Endothelial cell of umbilical vein (primary cell): Measurements from ENCODE around the gene NAGS. TPM values are rescaled to one million over a fixed set of nuclear protein-coding genes. Genes with fewer than 3 reads are reported as not detected.

ENCODE experiments used
- BruUV-seq: library from RNA; stranded (reverse); fragments of 400-500 nt; replicated peaks from 2 replicates; lab custom pipeline; 2021; lab: Mats Ljungman, UMichigan
- CTCF ChIA-PET: fragments of 300-600, 350-600 bp; sonication (Branson Sonifier 250); formaldehyde crosslinking; loops from one replicate; lab custom pipeline; 2021; ENCODE audit warnings: antibody characterized with exemption, inconsistent platforms; lab: Charles Lee
- POLR2A ChIA-PET: fragments of 300-600, 350-600 bp; sonication (Branson Sonifier 250); formaldehyde crosslinking; loops from one replicate; lab custom pipeline; 2021; ENCODE audit warnings: antibody characterized with exemption, inconsistent platforms; lab: Charles Lee
- DNase-seq: peaks from one replicate; pipeline ENCODE4 v3.0.0-alpha.2; 2011; ENCODE audit warnings: low read depth, low spot score
- FAIRE-seq: peaks from 2 replicates; lab custom pipeline; 2011; peaks lifted over from hg19 to GRCh38; lab: Jason Lieb, UNC
- H2AFZ ChIP-seq: 2 replicates; pipeline ENCODE4 v1.6.0; 2012; ENCODE audit warnings: low read depth, low read length, control low read depth, inconsistent platforms
- H3K27ac ChIP-seq: 2 replicates; pipeline ENCODE4 v1.5.1; 2011; ENCODE audit warnings: low read depth, mild to moderate bottlenecking, control low read depth, low read length, moderate library complexity; ENCODE audit not compliant: insufficient read depth
- H3K27me3 ChIP-seq, 2 experiments: 2 replicates each; pipeline versions ENCODE4 v1.6.0 to v1.6.1; 2011; ENCODE audit warnings: low read length in 2 of 2, mixed read lengths in 1 of 2; ENCODE audit not compliant: control insufficient read depth in 2 of 2, insufficient read depth in 2 of 2
- H3K36me3 ChIP-seq, 2 experiments: 2 replicates in 1 of 2; 3 replicates in 1 of 2; pipeline ENCODE4 v1.5.1; 2011; ENCODE audit warnings: low read length in 2 of 2, mild to moderate bottlenecking in 1 of 2, moderate library complexity in 1 of 2; ENCODE audit not compliant: control insufficient read depth in 2 of 2, insufficient read depth in 2 of 2; ENCODE audit errors: extremely low read depth in 1 of 2
- H3K4me1 ChIP-seq: 3 replicates; pipeline ENCODE4 v1.5.1; 2011; ENCODE audit warnings: mild to moderate bottlenecking, low read length; ENCODE audit not compliant: control insufficient read depth, insufficient read depth; ENCODE audit errors: extremely low read depth
- H3K4me2 ChIP-seq: 2 replicates; pipeline ENCODE4 v1.6.1; 2011; ENCODE audit warnings: low read length, control low read depth, mixed read lengths; ENCODE audit not compliant: insufficient read depth
- H3K4me3 ChIP-seq, 3 experiments: fragments of 200-600 bp in 1 of 3; sonication (generic), shearing (Covaris generic) in 1 of 3; replicated peaks in 1 of 3; 2 replicates each; pipeline ENCODE4 v1.5.1; 2011 to 2016; ENCODE audit warnings: control low read depth in 3 of 3, low read length in 3 of 3, mild to moderate bottlenecking in 2 of 3, inconsistent platforms in 1 of 3, low read depth in 1 of 3, moderate library complexity in 1 of 3; ENCODE audit not compliant: insufficient read depth in 1 of 3
- H3K79me2 ChIP-seq: 2 replicates; pipeline ENCODE4 v1.6.0; 2012; ENCODE audit warnings: low read length, inconsistent platforms; ENCODE audit not compliant: control insufficient read depth, insufficient read depth
- H3K9ac ChIP-seq: replicated peaks from 2 replicates; pipeline ENCODE3; 2011; ENCODE audit warnings: low read length, control low read depth; ENCODE audit not compliant: insufficient read depth; ENCODE audit errors: extremely low read depth
- H3K9me1 ChIP-seq: replicated peaks from 3 replicates; pipeline ENCODE4 v1.6.0; 2011; ENCODE audit warnings: mild to moderate bottlenecking, low read length; ENCODE audit not compliant: control insufficient read depth, insufficient read depth; ENCODE audit errors: extremely low read depth
- H3K9me3 ChIP-seq: replicated peaks from 2 replicates; pipeline ENCODE4 v1.5.1; 2012; ENCODE audit warnings: low read length, inconsistent platforms; ENCODE audit not compliant: control insufficient read depth, insufficient read depth
- H4K20me1 ChIP-seq: replicated peaks from 2 replicates; pipeline ENCODE3; 2011; ENCODE audit warnings: mild to moderate bottlenecking, low read length; ENCODE audit not compliant: control insufficient read depth, insufficient read depth; ENCODE audit errors: extremely low read depth
- CTCF ChIP-seq, 2 donors: IDR thresholded peaks; 1 replicate in 1 of 2; 2 replicates in 1 of 2; pipeline ENCODE4 v1.5.1; 2011; ENCODE audit warnings: low read length in 2 of 2, mild to moderate bottlenecking in 2 of 2, moderate library complexity in 2 of 2, control low read depth in 1 of 2, inconsistent platforms in 1 of 2, low read depth in 1 of 2; ENCODE audit not compliant: insufficient read depth in 1 of 2; ENCODE audit errors: extremely low read depth in 1 of 2
- EZH2 ChIP-seq: IDR thresholded peaks from 2 replicates; pipeline ENCODE4 v1.6.1; 2012; ENCODE audit warnings: borderline replicate concordance, low read depth, mild to moderate bottlenecking, moderate library complexity, low read length, inconsistent platforms; ENCODE audit not compliant: severe bottlenecking
- FOS ChIP-seq: IDR thresholded peaks from 2 replicates; pipeline ENCODE4 v1.6.1; 2011; ENCODE audit warnings: mild to moderate bottlenecking, low read length, moderate library complexity, borderline replicate concordance; ENCODE audit not compliant: insufficient read depth
- JUN ChIP-seq: IDR thresholded peaks from 2 replicates; pipeline ENCODE4 v1.6.1; 2011; ENCODE audit warnings: borderline replicate concordance, low read depth; ENCODE audit not compliant: insufficient read length, insufficient read depth
- POLR2A ChIP-seq: IDR thresholded peaks from 2 replicates; pipeline ENCODE4 v1.6.1; 2012; ENCODE audit warnings: low read depth, mild to moderate bottlenecking, control low read depth, low read length
- POLR2AphosphoS5 ChIP-seq: IDR thresholded peaks from 2 replicates; pipeline ENCODE4 v1.6.1; 2012; ENCODE audit warnings: low read depth, mild to moderate bottlenecking, control low read depth, low read length, moderate library complexity; ENCODE audit not compliant: insufficient read depth
- dilution Hi-C: fragments of 300-500 bp; cut with MboI; formaldehyde crosslinking; loops from one replicate; pipeline ENCODE4 v1.15.0; 2019; ENCODE audit warnings: low sequenced_read_pairs; ENCODE audit not compliant: extremely low pct_ligation_motif_present
- intact Hi-C: fragments of 100-400 bp; cut with micrococcal nuclease; formaldehyde crosslinking; loops from one replicate; pipeline ENCODE4 v1.10.0; 2022
- polyA plus RNA-seq, 4 experiments: library from polyadenylated mRNA; depleted of rRNA in 3 of 4; stranded (reverse) in 3 of 4; unstranded in 1 of 4; fragments of >200 nt; gene quantifications; 2 replicates each; pipeline versions ENCODE4 v1.2.1 to v1.2.3, GENCODE V29; 2011 to 2012; ENCODE audit warnings: missing spikeins in 1 of 4
- total RNA-seq: library from RNA; stranded (reverse); gene quantifications from 2 replicates; pipeline ENCODE4 v1.2.3, GENCODE V29; 2021
- TF ChIP-seq, protein P1 (sequence below): IDR thresholded peaks from 2 replicates; pipeline ENCODE4 v1.6.1; 2011; ENCODE audit not compliant: insufficient read depth, insufficient read length

The NAGS gene
- total and polyA plus RNA-seq, 2 donors (not counting 3 experiments of a cell fraction or from before 2014, with no cell fraction given), result 3.3 to 6.1 TPM

DNA sequence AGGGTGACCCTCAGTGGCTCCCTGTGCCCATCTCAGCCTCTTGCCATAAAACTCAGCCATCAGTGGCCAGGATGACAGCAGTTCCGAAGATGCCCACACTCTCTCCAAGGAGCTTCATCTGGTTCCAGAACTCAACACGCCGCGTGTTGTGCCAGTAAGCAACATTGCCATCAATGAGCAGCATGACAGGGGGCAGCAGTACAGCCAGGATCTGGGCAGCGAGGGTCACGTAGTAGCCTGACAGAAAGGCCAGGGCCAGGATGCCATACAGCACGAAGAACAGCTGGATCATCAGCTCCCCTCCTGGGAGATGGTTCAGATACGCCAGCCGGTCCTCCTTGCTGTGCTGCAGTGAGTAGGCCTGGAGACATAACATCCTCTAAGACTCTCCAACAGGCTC is 7.5 kb downstream of the NAGS start:
- POLR2A ChIA-PET, result no interaction called here
- DNase-seq (no peak), FAIRE-seq (no peak)
- Histone ChIP-seq H3K9ac (no peak overlapping the region), H2AFZ (no peak overlapping the region), H3K9me1 (no peaks in the 10 kb centered on the region), H4K20me1 (no peaks in the 10 kb centered on the region), H3K36me3 (no peaks in the 10 kb centered on the region), H3K4me2 (no peak overlapping the region), H3K79me2 (no peaks in the 10 kb centered on the region), H3K9me3 (no peaks in the 10 kb centered on the region), H3K27ac (no peak overlapping the region), H3K4me1 (peaks cover 15% of the 10 kb centered on the region), H3K27me3 (no peaks in the 10 kb centered on the region), H3K4me3 (no peak overlapping the region)
- dilution Hi-C loops, result no loop called here
- TF ChIP-seq POLR2A (peak; percentile 36), EZH2 (no peak), POLR2AphosphoS5 (no peak)
- CTCF ChIA-PET, result interaction anchor here (0.8 kb wide), 1 partner anchor 29 kb away, joined by 3 read pairs; no protein-coding TSS in a partner anchor
- no TSS peak for BruUV-seq
- intact Hi-C loops, result no loop called here

DNA sequence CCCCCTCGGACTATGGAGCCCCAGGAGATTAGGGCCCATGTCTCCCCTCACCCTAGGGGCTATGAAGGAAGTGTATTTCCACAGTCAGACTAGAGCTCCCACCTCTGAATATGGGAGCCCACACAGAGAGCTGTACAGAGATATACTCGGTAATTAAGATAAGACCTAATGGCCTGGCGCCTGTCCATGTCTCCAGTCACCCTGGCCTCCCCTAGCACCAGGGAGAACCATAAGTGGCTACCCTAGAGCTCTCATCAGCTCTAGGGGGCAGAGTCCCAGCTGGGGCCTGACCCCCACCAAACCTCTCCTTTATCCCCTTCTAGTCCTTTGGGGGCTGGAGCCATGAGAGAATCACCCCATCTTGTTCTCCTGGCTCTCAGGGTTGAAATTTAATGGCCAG is 8.0 kb downstream of the NAGS start:
- peaks cover 11% of the 10 kb centered on the region for H3K4me1 ChIP-seq
- no peaks in the 10 kb centered on the region for H3K27me3 ChIP-seq
- no peaks in the 10 kb centered on the region for H4K20me1 ChIP-seq
- POLR2A ChIA-PET, result no interaction called here
- no peak overlapping the region for H3K4me3 ChIP-seq
- no peak overlapping the region for H3K9ac ChIP-seq
- no peak for DNase-seq
- H3K9me3 ChIP-seq, result no peaks in the 10 kb centered on the region
- dilution Hi-C loops, result no loop called here
- no peaks in the 10 kb centered on the region for H3K9me1 ChIP-seq
- no peaks in the 10 kb centered on the region for H3K36me3 ChIP-seq
- no TSS peak for BruUV-seq
- TF ChIP-seq, protein P1, sequence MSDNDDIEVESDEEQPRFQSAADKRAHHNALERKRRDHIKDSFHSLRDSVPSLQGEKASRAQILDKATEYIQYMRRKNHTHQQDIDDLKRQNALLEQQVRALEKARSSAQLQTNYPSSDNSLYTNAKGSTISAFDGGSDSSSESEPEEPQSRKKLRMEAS, result no peak
- TF ChIP-seq EZH2 (no peak), CTCF (IDR thresholded peaks at IDR 0.05; ENCODE audit: extremely low read depth in 1 of 2, insufficient read depth in 1 of 2, low read depth in 1 of 2, low read length in 2 of 2) (no peak), FOS (no peak), JUN (no peak)
- no peak overlapping the region for H3K4me2 ChIP-seq
- intact Hi-C loops, result no loop called here
- CTCF ChIA-PET, result no interaction called here
- H3K27ac ChIP-seq, result no peak overlapping the region
- no peaks in the 10 kb centered on the region for H3K79me2 ChIP-seq
- no peak for FAIRE-seq
- H2AFZ ChIP-seq, result no peak overlapping the region
